HEK293 (cell line): ENCODE results near the gene DCP1A.

Source experiments
- CTCF ChIA-PET: fragments of 350-600 bp; formaldehyde crosslinking; extraction: SDS; loops from one replicate; lab custom pipeline; 2021; ENCODE audit warnings: antibody characterized with exemption; lab: Yijun Ruan, JAX
- POLR2A ChIA-PET: fragments of 300-600 bp; formaldehyde crosslinking; extraction: SDS; loops from one replicate; lab custom pipeline; 2020; ENCODE audit warnings: antibody characterized with exemption, inconsistent platforms; lab: Yijun Ruan, JAX
- H3K27ac ChIP-seq: fragments of 200-500 bp; sonication (Bioruptor generic); 2 replicates; pipeline ENCODE4 v1.5.1; 2014; ENCODE audit warnings: low read depth, low read length, control low read depth, inconsistent platforms; ENCODE audit errors: extremely low read depth
- H3K36me3 ChIP-seq, 2 experiments: fragments of 200-500 bp in 1 of 2; sonication (Bioruptor generic) in 1 of 2; 1 replicate in 1 of 2; 2 replicates in 1 of 2; pipeline ENCODE4 v1.5.1; 2014 to 2017; ENCODE audit warnings: inconsistent platforms in 2 of 2, low read length in 2 of 2; ENCODE audit not compliant: control insufficient read depth in 2 of 2, insufficient read depth in 1 of 2
- H3K4me1 ChIP-seq: fragments of 200-500 bp; sonication (Bioruptor generic); 2 replicates; pipeline ENCODE4 v1.5.1; 2014; ENCODE audit warnings: mild to moderate bottlenecking, low read length, inconsistent platforms; ENCODE audit not compliant: control insufficient read depth, insufficient read depth
- H3K4me3 ChIP-seq: 2 replicates; pipeline ENCODE4 v1.5.1; 2011; ENCODE audit warnings: low read depth, mild to moderate bottlenecking, control low read depth, low read length, moderate library complexity
- H3K9me3 ChIP-seq: fragments of 200-500 bp; sonication (Bioruptor generic); 2 replicates; pipeline ENCODE4 v1.5.1; 2014; ENCODE audit warnings: low read depth, low read length, inconsistent platforms; ENCODE audit not compliant: control insufficient read depth, insufficient read depth
- SP3 ChIP-seq: fragments of 450-650 bp; formaldehyde crosslinking; IDR thresholded peaks from 2 replicates; pipeline ENCODE4 v1.5.1; 2016; ENCODE audit warnings: missing biosample characterization, missing genetic modification characterization
- YY1 ChIP-seq: fragments of 450-650 bp; formaldehyde crosslinking; IDR thresholded peaks from 2 replicates; pipeline ENCODE4 v1.5.1; 2018; ENCODE audit warnings: missing biosample characterization, missing genetic modification characterization
- ZNF133 ChIP-seq: fragments of 450-650 bp; formaldehyde crosslinking; IDR thresholded peaks from 2 replicates; pipeline ENCODE4 v1.5.1; 2016; ENCODE audit warnings: missing biosample characterization, missing genetic modification characterization
- ZNF138 ChIP-seq: fragments of 450-650 bp; formaldehyde crosslinking; IDR thresholded peaks from 2 replicates; pipeline ENCODE4 v1.5.1; 2016; ENCODE audit warnings: missing biosample characterization, missing genetic modification characterization, borderline replicate concordance
- ZNF140 ChIP-seq: fragments of 450-650 bp; formaldehyde crosslinking; IDR thresholded peaks from 2 replicates; pipeline ENCODE4 v1.5.1; 2016; ENCODE audit warnings: missing biosample characterization, missing genetic modification characterization
- ZNF155 ChIP-seq: fragments of 450-650 bp; formaldehyde crosslinking; IDR thresholded peaks from 2 replicates; pipeline ENCODE4 v1.5.1; 2016; ENCODE audit warnings: missing biosample characterization, missing genetic modification characterization
- ZNF223 ChIP-seq: fragments of 450-650 bp; formaldehyde crosslinking; IDR thresholded peaks from 2 replicates; pipeline ENCODE4 v1.5.1; 2016; ENCODE audit warnings: missing biosample characterization, missing genetic modification characterization
- ZNF561 ChIP-seq: fragments of 450-650 bp; IDR thresholded peaks from 2 replicates; pipeline ENCODE4 v1.5.1; 2018; ENCODE audit warnings: missing biosample characterization, missing genetic modification characterization, borderline replicate concordance
- TF ChIP-seq, protein P1 (sequence below): fragments of 450-650 bp; formaldehyde crosslinking; IDR thresholded peaks from 2 replicates; pipeline ENCODE4 v1.5.1; 2016; ENCODE audit warnings: missing biosample characterization, missing genetic modification characterization
- TF ChIP-seq, protein P2 (sequence below): fragments of 450-650 bp; formaldehyde crosslinking; IDR thresholded peaks from 2 replicates; pipeline ENCODE4 v1.5.1; 2016; ENCODE audit warnings: missing biosample characterization, missing genetic modification characterization
- TF ChIP-seq, protein P3 (sequence below): fragments of 450-650 bp; formaldehyde crosslinking; IDR thresholded peaks from 2 replicates; pipeline ENCODE4 v1.5.1; 2016; ENCODE audit warnings: missing biosample characterization, missing genetic modification characterization
- TF ChIP-seq, protein P4 (sequence below): fragments of 450-650 bp; formaldehyde crosslinking; IDR thresholded peaks from 2 replicates; pipeline ENCODE4 v1.5.1; 2016; ENCODE audit warnings: missing biosample characterization, missing genetic modification characterization
- TF ChIP-seq, protein P5 (sequence below): fragments of 450-650 bp; formaldehyde crosslinking; IDR thresholded peaks from 2 replicates; pipeline ENCODE4 v1.5.1; 2016; ENCODE audit warnings: missing biosample characterization, missing genetic modification characterization
- TF ChIP-seq, protein P6 (sequence below): fragments of 450-650 bp; formaldehyde crosslinking; IDR thresholded peaks from 2 replicates; pipeline ENCODE4 v1.5.1; 2016; ENCODE audit warnings: missing biosample characterization, missing genetic modification characterization, borderline replicate concordance

Gene DCP1A

DNA sequence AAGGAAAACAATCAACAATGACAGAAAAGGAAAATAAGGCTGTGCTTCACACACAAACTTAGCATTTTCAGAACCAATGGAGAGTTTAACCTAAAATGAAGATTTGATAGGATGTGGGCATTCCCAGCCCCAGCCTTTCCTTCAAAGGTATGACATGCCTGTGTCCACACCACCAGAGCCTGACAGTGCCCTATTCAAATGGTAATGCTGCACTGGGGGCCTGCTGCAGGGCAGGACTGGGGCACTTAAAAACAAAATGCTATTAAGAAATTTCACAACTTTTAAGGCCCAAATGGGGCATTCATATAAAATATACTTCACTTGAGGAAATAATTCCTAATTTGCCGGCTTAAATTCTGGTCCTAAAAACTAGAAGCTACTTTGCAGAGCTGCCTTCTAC is 60.6 kb downstream of the DCP1A start:
- Histone ChIP-seq H3K4me3 (no peak overlapping the region), H3K4me1 (no peaks in the 10 kb centered on the region), H3K36me3 (peaks cover 0 to 67% of the 10 kb centered on the region in 2 experiments; a peak in 2 of 3 replicates), H3K27ac (no peak overlapping the region), H3K9me3 (no peaks in the 10 kb centered on the region)
- POLR2A ChIA-PET = no interaction called here
- CTCF ChIA-PET = interaction anchor here (0.6 kb wide), 1 partner anchor 10 kb away, joined by 3 read pairs; no protein-coding TSS in a partner anchor
- TF ChIP-seq, protein P1, sequence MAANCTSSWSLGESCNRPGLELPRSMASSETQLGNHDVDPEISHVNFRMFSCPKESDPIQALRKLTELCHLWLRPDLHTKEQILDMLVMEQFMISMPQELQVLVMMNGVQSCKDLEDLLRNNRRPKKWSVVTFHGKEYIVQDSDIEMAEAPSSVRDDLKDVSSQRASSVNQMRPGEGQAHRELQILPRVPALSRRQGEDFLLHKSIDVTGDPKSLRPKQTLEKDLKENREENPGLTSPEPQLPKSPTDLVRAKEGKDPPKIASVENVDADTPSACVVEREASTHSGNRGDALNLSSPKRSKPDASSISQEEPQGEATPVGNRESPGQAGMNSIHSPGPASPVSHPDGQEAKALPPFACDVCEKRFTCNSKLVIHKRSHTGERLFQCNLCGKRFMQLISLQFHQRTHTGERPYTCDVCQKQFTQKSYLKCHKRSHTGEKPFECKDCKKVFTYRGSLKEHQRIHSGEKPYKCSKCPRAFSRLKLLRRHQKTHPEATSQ (tag by site-specific recombination) = no peak
- TF ChIP-seq ZNF561 = no peak
- TF ChIP-seq YY1 (tag by site-specific recombination) = no peak
- TF ChIP-seq, protein P2, sequence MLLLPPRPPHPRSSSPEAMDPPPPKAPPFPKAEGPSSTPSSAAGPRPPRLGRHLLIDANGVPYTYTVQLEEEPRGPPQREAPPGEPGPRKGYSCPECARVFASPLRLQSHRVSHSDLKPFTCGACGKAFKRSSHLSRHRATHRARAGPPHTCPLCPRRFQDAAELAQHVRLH (tag by site-specific recombination) = no peak
- TF ChIP-seq ZNF138 (tag by site-specific recombination) = no peak
- TF ChIP-seq, protein P3, sequence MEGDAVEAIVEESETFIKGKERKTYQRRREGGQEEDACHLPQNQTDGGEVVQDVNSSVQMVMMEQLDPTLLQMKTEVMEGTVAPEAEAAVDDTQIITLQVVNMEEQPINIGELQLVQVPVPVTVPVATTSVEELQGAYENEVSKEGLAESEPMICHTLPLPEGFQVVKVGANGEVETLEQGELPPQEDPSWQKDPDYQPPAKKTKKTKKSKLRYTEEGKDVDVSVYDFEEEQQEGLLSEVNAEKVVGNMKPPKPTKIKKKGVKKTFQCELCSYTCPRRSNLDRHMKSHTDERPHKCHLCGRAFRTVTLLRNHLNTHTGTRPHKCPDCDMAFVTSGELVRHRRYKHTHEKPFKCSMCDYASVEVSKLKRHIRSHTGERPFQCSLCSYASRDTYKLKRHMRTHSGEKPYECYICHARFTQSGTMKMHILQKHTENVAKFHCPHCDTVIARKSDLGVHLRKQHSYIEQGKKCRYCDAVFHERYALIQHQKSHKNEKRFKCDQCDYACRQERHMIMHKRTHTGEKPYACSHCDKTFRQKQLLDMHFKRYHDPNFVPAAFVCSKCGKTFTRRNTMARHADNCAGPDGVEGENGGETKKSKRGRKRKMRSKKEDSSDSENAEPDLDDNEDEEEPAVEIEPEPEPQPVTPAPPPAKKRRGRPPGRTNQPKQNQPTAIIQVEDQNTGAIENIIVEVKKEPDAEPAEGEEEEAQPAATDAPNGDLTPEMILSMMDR (tag by site-specific recombination) = no peak

DNA sequence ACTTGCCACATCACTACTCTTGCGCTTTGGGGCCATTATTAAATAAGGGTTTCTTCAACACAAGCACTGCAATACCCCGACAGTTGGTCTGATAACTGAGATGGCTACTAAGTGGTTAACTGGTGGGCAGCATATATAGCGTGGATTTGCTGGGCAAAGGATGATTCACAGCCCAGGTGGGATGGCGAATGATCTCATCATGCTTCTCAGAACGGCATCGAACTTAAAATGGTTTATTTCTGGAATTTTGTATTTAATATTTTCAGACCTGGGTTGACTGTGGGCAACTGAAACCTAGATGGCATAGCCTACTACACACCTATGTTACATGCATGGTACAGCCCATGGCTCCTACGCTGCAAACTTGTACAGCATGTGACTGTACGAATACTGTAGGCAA is 64.8 kb downstream of the DCP1A start:
- POLR2A ChIA-PET = no interaction called here
- Histone ChIP-seq H3K36me3 (peaks cover 0 to 41% of the 10 kb centered on the region in 2 experiments; a peak in 1 of 3 replicates), H3K27ac (no peak overlapping the region), H3K4me3 (no peak overlapping the region), H3K4me1 (no peaks in the 10 kb centered on the region), H3K9me3 (no peaks in the 10 kb centered on the region)
- TF ChIP-seq, protein P4, sequence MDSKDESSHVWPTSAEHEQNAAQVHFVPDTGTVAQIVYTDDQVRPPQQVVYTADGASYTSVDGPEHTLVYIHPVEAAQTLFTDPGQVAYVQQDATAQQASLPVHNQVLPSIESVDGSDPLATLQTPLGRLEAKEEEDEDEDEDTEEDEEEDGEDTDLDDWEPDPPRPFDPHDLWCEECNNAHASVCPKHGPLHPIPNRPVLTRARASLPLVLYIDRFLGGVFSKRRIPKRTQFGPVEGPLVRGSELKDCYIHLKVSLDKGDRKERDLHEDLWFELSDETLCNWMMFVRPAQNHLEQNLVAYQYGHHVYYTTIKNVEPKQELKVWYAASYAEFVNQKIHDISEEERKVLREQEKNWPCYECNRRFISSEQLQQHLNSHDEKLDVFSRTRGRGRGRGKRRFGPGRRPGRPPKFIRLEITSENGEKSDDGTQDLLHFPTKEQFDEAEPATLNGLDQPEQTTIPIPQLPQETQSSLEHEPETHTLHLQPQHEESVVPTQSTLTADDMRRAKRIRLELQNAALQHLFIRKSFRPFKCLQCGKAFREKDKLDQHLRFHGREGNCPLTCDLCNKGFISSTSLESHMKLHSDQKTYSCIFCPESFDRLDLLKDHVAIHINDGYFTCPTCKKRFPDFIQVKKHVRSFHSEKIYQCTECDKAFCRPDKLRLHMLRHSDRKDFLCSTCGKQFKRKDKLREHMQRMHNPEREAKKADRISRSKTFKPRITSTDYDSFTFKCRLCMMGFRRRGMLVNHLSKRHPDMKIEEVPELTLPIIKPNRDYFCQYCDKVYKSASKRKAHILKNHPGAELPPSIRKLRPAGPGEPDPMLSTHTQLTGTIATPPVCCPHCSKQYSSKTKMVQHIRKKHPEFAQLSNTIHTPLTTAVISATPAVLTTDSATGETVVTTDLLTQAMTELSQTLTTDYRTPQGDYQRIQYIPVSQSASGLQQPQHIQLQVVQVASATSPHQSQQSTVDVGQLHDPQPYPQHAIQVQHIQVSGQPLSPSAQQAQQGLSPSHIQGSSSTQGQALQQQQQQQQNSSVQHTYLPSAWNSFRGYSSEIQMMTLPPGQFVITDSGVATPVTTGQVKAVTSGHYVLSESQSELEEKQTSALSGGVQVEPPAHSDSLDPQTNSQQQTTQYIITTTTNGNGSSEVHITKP (tag by site-specific recombination) = peak; percentile 40; the same call in 1 of the 2 replicates
- no peak for TF ChIP-seq ZNF133 (tag by site-specific recombination)
- no peak for TF ChIP-seq SP3 (tag by site-specific recombination)
- TF ChIP-seq, protein P5, sequence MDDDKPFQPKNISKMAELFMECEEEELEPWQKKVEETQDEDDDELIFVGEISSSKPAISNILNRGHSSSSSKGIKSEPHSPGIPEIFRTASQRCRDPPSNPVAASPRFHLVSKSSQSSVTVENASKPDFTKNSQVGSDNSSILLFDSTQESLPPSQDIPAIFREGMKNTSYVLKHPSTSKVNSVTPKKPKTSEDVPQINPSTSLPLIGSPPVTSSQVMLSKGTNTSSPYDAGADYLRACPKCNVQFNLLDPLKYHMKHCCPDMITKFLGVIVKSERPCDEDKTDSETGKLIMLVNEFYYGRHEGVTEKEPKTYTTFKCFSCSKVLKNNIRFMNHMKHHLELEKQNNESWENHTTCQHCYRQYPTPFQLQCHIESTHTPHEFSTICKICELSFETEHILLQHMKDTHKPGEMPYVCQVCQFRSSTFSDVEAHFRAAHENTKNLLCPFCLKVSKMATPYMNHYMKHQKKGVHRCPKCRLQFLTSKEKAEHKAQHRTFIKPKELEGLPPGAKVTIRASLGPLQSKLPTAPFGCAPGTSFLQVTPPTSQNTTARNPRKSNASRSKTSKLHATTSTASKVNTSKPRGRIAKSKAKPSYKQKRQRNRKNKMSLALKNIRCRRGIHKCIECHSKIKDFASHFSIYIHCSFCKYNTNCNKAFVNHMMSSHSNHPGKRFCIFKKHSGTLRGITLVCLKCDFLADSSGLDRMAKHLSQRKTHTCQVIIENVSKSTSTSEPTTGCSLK (tag by site-specific recombination) = no peak
- TF ChIP-seq ZNF140 (tag by site-specific recombination) = no peak
- TF ChIP-seq ZNF223 (tag by site-specific recombination) = no peak
- no peak for TF ChIP-seq ZNF155 (tag by site-specific recombination)
- TF ChIP-seq, protein P6, sequence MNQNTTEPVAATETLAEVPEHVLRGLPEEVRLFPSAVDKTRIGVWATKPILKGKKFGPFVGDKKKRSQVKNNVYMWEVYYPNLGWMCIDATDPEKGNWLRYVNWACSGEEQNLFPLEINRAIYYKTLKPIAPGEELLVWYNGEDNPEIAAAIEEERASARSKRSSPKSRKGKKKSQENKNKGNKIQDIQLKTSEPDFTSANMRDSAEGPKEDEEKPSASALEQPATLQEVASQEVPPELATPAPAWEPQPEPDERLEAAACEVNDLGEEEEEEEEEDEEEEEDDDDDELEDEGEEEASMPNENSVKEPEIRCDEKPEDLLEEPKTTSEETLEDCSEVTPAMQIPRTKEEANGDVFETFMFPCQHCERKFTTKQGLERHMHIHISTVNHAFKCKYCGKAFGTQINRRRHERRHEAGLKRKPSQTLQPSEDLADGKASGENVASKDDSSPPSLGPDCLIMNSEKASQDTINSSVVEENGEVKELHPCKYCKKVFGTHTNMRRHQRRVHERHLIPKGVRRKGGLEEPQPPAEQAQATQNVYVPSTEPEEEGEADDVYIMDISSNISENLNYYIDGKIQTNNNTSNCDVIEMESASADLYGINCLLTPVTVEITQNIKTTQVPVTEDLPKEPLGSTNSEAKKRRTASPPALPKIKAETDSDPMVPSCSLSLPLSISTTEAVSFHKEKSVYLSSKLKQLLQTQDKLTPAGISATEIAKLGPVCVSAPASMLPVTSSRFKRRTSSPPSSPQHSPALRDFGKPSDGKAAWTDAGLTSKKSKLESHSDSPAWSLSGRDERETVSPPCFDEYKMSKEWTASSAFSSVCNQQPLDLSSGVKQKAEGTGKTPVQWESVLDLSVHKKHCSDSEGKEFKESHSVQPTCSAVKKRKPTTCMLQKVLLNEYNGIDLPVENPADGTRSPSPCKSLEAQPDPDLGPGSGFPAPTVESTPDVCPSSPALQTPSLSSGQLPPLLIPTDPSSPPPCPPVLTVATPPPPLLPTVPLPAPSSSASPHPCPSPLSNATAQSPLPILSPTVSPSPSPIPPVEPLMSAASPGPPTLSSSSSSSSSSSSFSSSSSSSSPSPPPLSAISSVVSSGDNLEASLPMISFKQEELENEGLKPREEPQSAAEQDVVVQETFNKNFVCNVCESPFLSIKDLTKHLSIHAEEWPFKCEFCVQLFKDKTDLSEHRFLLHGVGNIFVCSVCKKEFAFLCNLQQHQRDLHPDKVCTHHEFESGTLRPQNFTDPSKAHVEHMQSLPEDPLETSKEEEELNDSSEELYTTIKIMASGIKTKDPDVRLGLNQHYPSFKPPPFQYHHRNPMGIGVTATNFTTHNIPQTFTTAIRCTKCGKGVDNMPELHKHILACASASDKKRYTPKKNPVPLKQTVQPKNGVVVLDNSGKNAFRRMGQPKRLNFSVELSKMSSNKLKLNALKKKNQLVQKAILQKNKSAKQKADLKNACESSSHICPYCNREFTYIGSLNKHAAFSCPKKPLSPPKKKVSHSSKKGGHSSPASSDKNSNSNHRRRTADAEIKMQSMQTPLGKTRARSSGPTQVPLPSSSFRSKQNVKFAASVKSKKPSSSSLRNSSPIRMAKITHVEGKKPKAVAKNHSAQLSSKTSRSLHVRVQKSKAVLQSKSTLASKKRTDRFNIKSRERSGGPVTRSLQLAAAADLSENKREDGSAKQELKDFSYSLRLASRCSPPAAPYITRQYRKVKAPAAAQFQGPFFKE (tag by site-specific recombination) = no peak
- CTCF ChIA-PET = no interaction called here
